ENCODE data around the gene PRIM1. TPM values are rescaled to one million over a fixed set of nuclear protein-coding genes. Genes with fewer than 3 reads are reported as not detected.

PRIM1 gene
- total and polyA plus RNA-seq, 2 of the 4 experiments (the other 2 are of a cell fraction) = 8.6 to 12.0 TPM

- Histone ChIP-seq H2AFZ (replicated peaks; ENCODE audit: low read length, poor library complexity) (no peak overlapping the region), H4K5ac (ENCODE audit: low read depth, low read length) (no peak overlapping the region), H2AK5ac (ENCODE audit: low read depth, low read length) (no peak overlapping the region), H2BK20ac (ENCODE audit: low read depth, low read length) (no peak overlapping the region), H3K27ac (ENCODE audit: insufficient read depth, low read length) (no peak overlapping the region), H3K4me1 (ENCODE audit: control insufficient read depth, insufficient read depth, low read length) (no peaks in the 10 kb centered on the region), H4K20me1 (ENCODE audit: insufficient read depth, low read length) (no peaks in the 10 kb centered on the region), H3K27me3 (ENCODE audit: control insufficient read depth, insufficient read depth, low read length) (no peaks in the 10 kb centered on the region; the same call in 1 of the 2 replicates), H3K4me2 (ENCODE audit: low read depth, low read length) (no peak overlapping the region), H3K18ac (ENCODE audit: low read depth, low read length) (no peak overlapping the region), H3K9ac (ENCODE audit: low read depth, low read length) (no peak overlapping the region), H3K36me3 (ENCODE audit: control insufficient read depth, insufficient read depth, low read length) (no peaks in the 10 kb centered on the region), H3K56ac (ENCODE audit: extremely low read depth, insufficient read depth, low read length) (no peak overlapping the region), H3K14ac (replicated peaks; ENCODE audit: low read depth, low read length) (no peak overlapping the region), H3K79me1 (ENCODE audit: low read depth in 1 of 2, low read length in 2 of 2) (no peaks in the 10 kb centered on the region), H2BK5ac (ENCODE audit: low read depth, low read length, poor library complexity, severe bottlenecking) (no peak overlapping the region), H3K4me3 (ENCODE audit: insufficient read depth, low read depth, low read length) (no peak overlapping the region), H3K9me1 (ENCODE audit: insufficient read depth, low read length) (0 out of 2 replicates have a peak, but pooled peaks cover 3% of the 10 kb centered on the region), H2AK9ac (replicated peaks; ENCODE audit: low read depth, low read length, poor library complexity) (no peak overlapping the region), H3K4ac (ENCODE audit: low read depth, low read length) (no peak overlapping the region), H2BK120ac (ENCODE audit: low read depth, low read length) (no peak overlapping the region), H3K9me3 (ENCODE audit: control insufficient read depth, insufficient read depth, low read length) (no peaks in the 10 kb centered on the region), H2BK15ac (ENCODE audit: low read depth, low read length) (no peak overlapping the region), H3K23ac (ENCODE audit: low read depth, low read length) (no peak overlapping the region), H4K91ac (ENCODE audit: insufficient read depth, low read depth, low read length) (no peak overlapping the region), H4K8ac (ENCODE audit: low read depth in 2 of 2, low read length in 2 of 2) (no peak overlapping the region)
- no CpG with 5 or more reads among the region's 2 CpGs for WGBS, 2 experiments (ENCODE audit: extremely low coverage in 2 of 2, insufficient read length in 1 of 2)
- no peak for ATAC-seq (ENCODE audit: low read depth)
- in situ Hi-C loops (cut with MboI; ENCODE audit: low sequenced_read_pairs) (no loop called here), dilution Hi-C loops (cut with HindIII; ENCODE audit: low sequenced_read_pairs, unreplicated experiment) (no loop called here), intact Hi-C loops (cut with micrococcal nuclease) (no loop called here)
- BruUV-seq (replicated peaks) = no TSS peak
- ChIA-PET POLR2A (ENCODE audit: unreplicated experiment) (no interaction called here), CTCF (no interaction called here)
- no peak for TF ChIP-seq MXI1 (IDR thresholded peaks at IDR 0.05; ENCODE audit: borderline replicate concordance, low read depth, low read length)
- TF ChIP-seq CHD1 (IDR thresholded peaks at IDR 0.05; ENCODE audit: low read depth, low read length) = no peak
- TF ChIP-seq BHLHE40 (IDR thresholded peaks at IDR 0.05; ENCODE audit: low read depth, low read length) = no peak
- TF ChIP-seq RAD21 (IDR thresholded peaks at IDR 0.05; ENCODE audit: low read length) = no peak
- no peak for TF ChIP-seq MAFK (IDR thresholded peaks at IDR 0.05; ENCODE audit: low read depth, low read length)
- TF ChIP-seq RFX5 (IDR thresholded peaks at IDR 0.05; ENCODE audit: low read depth, low read length) = no peak
- no peak for TF ChIP-seq ELK1 (IDR thresholded peaks at IDR 0.05; ENCODE audit: borderline replicate concordance, low read depth, low read length)
- no peak for TF ChIP-seq NFE2L2 (IDR thresholded peaks at IDR 0.05; ENCODE audit: low read depth, low read length)
- TF ChIP-seq, protein P1, sequence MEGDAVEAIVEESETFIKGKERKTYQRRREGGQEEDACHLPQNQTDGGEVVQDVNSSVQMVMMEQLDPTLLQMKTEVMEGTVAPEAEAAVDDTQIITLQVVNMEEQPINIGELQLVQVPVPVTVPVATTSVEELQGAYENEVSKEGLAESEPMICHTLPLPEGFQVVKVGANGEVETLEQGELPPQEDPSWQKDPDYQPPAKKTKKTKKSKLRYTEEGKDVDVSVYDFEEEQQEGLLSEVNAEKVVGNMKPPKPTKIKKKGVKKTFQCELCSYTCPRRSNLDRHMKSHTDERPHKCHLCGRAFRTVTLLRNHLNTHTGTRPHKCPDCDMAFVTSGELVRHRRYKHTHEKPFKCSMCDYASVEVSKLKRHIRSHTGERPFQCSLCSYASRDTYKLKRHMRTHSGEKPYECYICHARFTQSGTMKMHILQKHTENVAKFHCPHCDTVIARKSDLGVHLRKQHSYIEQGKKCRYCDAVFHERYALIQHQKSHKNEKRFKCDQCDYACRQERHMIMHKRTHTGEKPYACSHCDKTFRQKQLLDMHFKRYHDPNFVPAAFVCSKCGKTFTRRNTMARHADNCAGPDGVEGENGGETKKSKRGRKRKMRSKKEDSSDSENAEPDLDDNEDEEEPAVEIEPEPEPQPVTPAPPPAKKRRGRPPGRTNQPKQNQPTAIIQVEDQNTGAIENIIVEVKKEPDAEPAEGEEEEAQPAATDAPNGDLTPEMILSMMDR (conservative IDR thresholded peaks at IDR 0.05; ENCODE audit: low read depth, low read length) = no peak
- TF ChIP-seq POLR2A (IDR thresholded peaks at IDR 0.05; ENCODE audit: low read depth, low read length) = no peak
- TF ChIP-seq CEBPB (IDR thresholded peaks at IDR 0.05; ENCODE audit: low read depth, low read length) = no peak
- TF ChIP-seq RCOR1 (IDR thresholded peaks at IDR 0.05; ENCODE audit: insufficient replicate concordance, low read length) = no peak
- DNase-seq = no peak
Observed at GRCh38 chr12:56773113-56773512, 21.0 kb upstream of the PRIM1 start.

Data from IMR-90 (cell line).